Measurements from ENCODE around the gene DDX41.

Gene DDX41

GRCh38 chr5:177512736-177513380 is 3.9 kb downstream of the DDX41 start:
- no peak for DNase-seq

DNA sequence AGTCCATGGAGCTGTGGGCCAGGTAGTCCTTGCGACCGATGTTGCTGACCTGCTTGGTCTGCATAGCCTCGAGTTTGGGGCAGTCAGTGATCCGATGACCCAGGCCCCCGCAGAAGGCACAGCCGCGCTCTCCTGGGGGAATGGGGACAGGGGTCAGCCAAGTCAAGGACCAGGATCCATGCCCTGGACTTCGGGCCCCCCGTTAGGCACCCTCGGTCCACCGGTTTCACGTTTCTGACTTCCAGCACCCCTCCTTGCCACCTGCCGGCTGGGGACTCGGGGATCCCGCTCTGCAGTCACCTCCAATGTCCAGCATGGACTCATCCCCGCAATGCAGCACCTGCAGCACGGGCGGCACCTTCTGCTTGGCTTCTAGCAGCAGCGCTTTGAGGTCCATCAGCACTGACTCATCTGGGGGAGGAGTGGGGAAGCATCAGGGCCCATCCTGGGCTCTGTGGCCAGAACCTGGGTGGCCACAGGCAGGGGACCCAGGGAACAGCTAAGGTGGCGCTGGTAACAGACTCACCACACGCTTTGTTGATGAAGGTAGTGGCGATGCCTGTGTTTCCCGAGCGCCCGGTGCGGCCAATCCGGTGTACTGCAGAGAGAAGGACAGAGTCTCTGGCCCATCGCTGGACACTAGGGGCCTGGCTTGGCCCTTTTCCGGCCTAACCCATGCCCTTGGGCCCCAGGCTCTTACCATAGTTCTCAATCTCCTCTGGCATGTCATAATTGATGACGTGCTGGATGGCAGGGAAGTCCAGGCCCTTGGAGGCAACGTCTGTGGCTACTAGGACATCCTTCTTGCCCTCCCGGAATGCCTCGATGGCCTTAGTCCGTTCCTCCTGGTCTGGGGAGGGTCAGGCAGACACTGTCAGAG is 4.7 kb downstream of the DDX41 start:
- DNase-seq, result no peak

- DNase-seq, result no peak
Observed at GRCh38 chr5:177511181-177511580, 5.6 kb downstream of the DDX41 start.

DNA sequence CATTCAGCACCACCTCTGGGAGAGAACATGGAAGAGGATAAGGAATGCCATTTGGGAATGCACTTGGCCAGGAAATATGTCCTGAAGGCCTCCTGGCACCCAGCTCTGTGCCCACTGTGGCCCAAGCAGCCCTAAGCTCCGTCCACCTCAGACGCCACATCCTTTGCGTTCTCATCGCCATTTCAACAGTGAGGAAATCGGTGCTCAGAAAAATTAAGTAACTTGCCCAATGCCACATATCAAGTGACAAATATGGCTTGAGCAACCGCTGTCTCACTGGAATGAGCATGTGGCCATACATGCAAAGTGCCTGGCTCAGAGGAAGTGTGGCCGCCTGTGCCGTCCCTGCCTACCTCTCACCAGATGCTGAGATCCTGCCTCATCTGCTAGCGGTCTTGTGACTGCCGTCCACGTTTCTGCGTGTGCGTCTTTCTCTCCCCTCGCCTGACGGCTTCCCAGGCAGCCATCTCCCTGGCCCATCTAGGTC is 6.2 kb downstream of the DDX41 start:
- no peak for DNase-seq

DNA sequence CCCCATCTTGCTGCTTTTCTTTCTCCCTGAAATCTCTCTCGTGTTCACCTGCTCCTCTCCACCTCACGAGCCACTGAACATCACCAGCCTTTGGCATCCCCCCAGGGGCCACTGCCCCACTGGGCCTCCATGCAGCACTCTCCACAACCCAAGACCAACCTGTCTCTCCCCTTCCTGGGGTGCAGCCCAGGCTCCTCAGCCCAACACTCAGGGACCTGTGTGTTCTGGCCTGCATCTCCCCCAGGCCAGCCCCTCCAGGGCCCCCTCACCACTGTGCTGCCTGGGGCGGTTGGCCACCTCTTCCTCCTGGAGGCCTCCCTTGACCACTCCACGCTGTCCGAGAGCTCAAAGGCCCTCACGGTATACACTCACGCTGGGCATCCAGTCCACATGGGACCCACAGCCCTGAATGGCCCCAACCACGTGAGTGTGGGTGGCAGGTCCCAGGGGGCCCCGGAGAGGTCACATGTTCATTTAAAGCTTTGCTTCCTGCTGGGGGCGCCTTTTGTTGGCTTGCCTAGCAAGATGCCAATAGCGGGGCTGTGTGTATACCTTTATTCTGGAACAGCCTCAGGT is 6.7 kb downstream of the DDX41 start:
- DNase-seq, result no peak

DNA sequence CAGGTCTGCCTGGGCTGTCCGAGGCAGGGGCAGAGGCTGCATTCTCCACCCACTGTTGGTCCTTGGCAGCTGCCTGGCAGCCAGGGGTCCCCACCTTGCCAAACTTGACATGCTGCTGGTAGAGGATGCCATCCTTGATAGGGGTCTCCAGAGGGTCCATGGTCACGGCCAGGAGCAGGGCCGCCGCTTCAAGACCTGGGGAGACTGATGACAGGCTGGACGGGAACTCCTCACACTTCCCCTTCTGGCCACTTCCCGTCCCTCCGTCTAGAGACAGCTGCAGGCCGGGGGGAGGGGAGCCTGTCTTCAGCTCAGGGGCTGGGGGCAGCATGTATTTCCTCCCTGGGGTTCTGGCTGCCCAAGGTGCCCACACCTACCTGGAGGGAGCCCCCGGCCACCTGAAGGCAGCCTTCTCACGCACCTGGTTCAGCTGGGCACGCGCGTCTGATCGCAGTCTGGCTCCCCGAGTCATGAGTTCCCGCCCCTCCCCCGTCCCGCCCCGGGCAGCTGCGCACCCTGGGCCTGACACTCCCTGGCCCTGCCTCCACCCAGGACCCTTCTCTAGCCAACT is 7.3 kb downstream of the DDX41 start, which contains the start of gene DOK3:
TSS of gene DOK3 (minus strand) at position 446 of the 571 bp plus-strand sequence. CDS start at position 160, 286 bp downstream.
- DNase-seq, result no peak

DNA sequence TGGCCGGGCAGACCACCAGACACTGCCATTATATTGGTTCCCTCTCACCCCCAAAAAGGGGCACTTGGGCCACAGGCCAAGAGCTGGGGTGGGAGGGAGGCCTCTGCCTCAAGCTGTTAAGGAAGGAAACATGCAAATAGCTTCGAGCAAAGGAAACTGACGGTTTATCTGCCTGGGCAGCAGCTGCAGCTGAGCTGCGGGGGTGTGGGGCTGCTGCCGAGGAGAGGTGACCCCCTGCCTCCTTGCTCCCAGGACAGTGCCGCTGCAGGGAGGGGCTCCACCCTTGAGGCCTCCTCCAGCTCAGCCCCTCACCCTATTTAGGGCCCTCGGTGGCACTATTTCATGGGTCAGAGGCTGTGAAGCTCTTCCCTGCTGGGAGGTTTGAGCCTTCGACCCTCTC is 7.9 kb downstream of the DDX41 start:
- no peak for DNase-seq

DNA sequence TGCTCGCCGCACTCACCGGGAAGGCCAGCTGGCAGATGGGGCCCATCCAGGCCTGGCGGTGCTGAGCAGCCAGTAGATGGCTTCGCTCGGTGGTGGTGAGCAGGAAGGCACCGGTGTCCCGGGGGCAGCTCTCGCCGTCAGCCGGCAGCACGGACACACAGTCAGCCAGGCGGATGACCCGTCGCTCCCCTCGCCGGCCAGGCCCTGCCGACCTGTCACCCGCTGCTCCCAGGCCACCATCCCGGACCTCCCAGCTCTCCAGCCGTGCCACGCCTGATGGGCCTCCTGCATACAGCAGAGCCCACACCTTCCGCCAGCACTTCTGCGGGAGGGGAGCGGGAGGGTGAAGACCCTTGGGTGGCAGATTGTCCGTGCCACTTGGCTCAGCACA is 8.5 kb downstream of the DDX41 start:
- no peak for DNase-seq

DNA sequence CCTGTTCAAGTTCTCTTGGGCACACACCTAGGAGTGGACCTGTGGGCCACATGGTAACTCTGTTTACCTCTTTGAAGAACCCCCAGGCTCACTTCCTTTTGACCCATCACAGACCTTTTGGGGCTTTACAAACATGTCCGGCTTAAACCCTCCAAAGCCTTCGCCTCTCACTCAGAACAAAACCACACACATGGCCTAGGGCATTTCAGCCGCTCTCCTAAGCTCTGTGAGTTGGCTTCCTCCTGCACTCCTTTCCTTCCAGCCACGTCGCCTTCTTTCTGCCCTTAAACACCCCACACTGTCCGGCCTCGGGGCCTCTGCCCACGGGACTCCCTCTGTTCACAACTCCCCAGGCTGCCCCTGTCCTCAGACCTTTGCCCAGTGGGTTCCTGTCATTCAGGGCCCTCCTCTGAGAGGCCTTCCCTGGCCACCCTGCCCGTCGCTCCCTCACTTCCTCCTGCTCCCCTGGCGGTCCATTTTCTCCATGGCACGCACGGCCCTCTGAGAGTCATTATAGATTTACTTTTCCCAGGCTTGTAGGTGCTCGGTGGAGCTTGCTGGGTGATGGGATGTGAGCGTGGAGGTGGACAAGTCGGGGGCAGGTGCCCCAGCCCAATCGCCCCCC is 9.1 kb downstream of the DDX41 start:
- DNase-seq, result no peak

GRCh38 chr5:177507165-177507564 is 9.6 kb downstream of the DDX41 start:
- no peak for DNase-seq

DNA sequence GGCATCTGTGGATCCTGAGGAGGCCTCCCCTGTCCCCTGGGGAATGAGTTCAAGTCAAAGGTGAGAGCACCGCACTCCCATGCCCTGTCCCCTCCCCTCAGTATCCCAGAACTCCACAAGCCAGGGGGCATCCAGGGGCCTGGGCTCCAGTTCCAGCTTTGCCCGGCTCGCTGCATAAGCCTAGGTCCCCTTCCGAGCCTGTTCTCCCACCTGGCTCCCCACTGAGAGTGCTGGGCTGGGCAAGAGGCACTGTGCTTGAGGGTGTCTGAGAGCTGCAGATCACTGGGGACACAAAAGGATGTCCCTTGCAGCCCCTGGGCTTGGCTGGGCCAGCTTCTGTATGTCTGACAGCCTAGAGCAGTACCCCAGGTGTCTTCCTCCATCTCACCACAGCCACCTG is 11.7 kb downstream of the DDX41 start:
- DNase-seq, result no peak

DNA sequence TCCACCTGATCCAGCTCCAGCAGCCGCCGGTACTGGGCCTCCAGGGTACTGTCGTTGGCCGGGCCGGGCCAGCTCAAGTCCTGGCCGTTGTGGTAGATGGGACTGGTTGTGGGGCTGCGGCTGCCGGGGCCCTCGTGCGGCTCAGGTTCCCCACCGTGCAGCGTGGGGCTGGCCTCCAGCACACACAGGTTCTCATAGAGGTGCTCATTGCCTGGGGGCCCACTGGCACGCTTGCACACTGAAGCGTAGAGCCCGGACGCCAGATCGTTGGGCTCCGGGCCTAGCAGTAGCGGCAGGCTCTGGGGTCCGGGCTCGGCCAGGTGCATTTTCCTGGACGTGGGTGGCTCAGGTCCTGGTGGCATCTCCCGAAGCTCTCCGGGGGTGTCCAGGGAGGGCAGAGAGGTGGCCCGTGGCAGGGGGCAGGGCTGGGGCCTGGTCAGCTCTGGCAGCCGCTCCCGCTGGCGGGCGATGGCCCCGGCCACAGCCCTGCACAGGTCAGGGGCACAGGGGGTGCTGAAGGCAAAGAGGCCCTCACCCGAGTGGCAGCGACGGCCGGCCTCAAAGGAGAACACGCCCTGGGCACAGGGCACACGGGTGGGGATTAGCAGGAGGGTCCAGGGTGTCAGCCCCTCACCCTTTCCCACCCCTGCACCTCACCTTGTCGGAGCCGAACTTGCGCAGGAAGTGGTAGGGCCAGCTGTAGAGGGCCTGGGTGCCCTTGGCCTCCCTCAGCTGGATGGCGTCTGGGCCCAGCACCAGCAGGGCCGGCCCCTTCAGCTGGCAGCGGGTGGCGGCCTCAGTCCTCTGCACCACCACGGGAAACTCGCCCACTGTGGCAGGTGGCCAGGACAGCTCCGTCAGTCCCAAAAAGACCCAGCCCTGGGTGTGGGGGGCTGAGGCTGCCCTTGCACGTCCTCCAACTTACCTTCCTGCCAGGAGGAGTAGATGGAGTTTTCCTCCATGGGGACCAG is 12.4 kb downstream of the DDX41 start:
- DNase-seq, result no peak

DNA sequence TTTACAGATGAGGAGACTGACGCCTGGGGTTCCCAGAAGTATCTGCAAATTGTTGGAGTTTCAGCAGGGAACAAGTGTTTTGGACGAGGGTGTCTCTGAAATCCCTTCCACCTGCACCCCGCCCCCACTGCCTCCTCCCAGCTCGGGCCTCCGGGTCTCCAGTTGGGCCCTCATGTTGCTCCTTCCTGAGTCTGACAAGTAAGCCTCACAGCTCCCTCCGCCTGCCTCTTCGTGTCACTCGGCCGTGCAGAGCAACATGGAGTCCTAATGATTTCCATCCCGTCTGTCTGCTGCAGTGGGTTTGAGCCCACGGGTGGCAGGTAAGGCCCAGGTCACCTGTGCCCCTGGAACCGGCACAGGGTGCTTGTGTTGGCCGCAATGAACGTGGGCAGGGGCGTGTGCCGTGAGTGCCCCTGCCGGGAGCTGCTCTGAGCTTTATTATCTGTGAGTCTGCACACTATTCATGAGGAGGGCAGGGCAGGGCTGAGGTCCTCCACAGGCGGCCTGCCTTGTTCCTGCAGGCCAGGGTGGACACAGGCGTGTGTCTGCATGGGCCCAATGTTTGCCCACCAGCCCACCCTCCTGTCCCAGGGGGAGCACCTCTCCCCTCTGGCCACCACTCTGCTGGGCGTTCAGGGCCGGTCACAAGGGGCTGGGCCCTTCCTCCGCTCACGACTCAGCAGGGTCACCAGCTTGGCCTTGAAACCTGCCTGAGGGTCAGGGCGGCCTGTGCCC is 13.2 kb downstream of the DDX41 start:
- no peak for DNase-seq

GRCh38 chr5:177502886-177503285 is 13.9 kb downstream of the DDX41 start:
- no peak for DNase-seq

- no peak for DNase-seq
Observed at GRCh38 chr5:177501874-177502678, 14.7 kb downstream of the DDX41 start.

- DNase-seq, result peak; percentile 90
Observed at GRCh38 chr5:177500685-177501522, 15.9 kb downstream of the DDX41 start.

- no peak for DNase-seq
Observed at GRCh38 chr5:177499842-177500241, 16.9 kb downstream of the DDX41 start.

DNA sequence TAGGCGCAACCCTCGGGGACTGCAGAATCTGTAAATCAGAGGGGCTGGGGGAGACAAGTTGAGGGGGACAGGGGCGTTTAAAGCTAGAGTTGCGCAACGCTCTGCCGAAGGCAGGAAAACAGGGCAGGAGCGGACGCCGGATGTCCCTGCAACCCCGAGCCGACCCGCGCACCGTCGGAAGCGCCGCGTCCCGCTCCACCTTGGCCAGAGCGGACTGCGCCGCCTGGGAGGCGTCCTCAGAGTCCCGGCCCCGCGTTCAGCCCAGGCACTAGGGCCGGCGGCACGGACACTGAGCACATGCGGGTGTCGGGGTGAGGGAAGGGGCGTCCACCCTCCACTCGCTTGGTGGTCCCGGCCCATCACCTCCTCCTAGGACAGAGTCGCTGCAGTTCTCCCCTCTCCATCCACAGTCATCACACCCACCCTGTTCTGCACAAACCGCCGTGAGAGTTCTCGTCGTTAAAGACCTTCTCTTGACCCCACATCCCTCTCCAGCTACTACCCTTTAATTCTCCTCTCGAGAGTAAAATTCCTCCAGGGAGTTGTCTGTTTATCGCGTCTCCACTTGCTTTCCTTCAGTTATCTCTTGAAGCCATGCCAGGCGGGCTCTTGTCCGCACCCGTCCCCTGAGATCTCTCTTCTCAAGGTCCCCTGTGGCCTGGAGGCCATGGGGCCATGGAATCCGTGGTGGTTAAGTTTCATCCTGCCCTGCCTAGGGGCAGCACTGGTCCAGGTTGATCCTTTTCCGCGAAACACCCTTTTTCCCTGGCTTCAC is 18.6 kb downstream of the DDX41 start:
- DNase-seq, result no peak
